NCI-H748 (cell line): ENCODE results near the gene AHRR.
"Not testable (repeated sequence)": the region's sequence is repeated elsewhere in the genome, so short reads cannot be mapped to it uniquely, and the experiment has no call there.

Experiments
- DNase-seq: peaks from one replicate; lab custom pipeline; 2025; ENCODE audit not compliant: unreplicated experiment; lab: John Stamatoyannopoulos, UW

The AHRR gene

DNA sequence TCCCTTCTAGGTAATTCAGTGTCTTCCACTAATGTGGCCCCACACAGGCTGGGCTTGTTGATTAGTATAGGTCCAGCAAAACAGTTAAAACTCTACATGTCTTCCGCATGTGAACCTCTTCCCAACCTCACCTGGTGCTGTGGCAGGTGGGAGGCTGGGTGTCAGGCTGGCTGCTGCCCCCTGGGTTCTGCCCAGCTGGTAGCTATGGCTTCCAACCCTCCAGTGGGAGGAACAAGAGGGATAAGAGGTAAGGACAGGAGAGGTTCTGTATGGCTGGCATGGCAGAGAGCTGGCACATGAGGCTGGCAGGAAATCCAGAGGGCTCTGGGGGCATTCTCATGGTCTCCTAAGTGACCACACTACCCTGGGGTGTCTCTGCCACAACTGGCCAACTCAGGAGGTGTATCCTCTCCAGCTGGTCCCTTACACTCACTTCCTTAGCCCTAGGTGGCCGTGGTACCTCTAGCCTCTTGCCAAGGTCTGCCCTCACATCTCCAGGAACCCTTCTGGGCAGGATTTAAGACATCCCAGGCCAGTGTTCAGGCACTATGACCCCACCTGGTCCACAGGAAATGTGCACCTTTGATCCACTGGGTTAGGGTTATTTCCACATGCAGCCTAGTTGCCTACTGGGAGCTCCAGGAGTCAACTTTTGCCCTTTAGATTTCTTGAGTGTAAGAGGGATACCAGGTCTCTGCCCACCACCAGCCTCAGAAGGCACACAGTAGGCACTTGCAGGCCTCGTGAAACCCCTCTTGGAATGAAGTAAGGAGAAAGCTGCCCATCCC, 41.7 kb downstream of the AHRR start:
- DNase-seq, result no peak

DNA sequence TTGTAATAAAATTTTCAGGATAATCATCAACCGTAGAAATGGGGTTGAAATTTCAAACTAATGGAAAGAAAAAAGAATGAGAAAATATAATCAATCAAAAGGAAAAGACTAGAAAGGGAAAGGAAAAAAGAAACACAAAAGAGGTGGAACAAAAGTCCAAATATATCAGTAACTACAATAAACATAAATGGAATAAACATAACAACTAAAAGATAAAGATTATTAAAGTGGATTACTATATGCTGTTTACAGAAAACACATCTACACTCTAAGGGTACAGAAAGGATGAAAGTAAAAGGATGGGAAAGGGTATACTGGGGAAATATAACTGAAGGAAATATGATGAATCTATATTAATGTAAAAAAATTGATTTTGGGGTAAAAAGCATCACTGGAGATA, 43.0 kb downstream of the AHRR start:
- DNase-seq, result no peak

DNA sequence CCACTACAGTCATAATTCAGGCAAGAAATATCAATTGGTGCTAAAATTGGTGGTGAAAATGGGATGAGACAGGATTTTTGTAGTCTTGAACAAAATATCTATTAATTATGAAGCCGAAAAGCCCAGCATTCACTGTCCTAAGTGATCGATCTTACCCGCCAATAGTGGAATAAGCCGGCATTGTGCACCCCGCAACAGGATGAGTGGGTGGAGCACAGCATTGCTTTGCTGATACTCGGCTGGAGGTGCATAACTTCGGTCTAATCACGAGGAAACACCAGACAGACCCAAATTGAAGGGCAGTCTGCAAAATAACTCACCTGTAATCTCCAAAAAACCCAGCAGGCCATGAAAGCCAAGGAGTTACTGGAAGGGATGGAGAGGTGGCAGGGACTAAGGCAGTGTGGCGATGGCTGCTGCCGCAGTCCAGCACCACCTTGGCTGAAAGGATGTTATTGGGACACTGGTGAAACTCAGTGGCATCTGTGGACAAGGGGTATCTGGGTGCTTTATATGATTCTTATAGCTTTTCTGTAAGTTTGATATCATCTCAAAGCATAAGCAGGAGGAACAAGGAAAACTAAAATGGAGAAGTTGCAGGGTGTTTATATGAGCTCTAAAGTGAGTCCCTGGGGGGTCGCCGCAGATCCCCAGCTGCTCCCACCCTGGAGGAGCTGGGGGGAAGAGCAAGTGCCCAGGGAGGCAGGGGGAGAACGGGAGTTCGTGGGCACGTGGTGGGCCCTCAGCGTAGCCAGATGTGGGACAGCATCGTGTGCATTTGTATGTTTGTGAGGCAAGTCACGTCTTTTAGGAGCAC, 45.2 kb downstream of the AHRR start:
- no peak for DNase-seq

DNA sequence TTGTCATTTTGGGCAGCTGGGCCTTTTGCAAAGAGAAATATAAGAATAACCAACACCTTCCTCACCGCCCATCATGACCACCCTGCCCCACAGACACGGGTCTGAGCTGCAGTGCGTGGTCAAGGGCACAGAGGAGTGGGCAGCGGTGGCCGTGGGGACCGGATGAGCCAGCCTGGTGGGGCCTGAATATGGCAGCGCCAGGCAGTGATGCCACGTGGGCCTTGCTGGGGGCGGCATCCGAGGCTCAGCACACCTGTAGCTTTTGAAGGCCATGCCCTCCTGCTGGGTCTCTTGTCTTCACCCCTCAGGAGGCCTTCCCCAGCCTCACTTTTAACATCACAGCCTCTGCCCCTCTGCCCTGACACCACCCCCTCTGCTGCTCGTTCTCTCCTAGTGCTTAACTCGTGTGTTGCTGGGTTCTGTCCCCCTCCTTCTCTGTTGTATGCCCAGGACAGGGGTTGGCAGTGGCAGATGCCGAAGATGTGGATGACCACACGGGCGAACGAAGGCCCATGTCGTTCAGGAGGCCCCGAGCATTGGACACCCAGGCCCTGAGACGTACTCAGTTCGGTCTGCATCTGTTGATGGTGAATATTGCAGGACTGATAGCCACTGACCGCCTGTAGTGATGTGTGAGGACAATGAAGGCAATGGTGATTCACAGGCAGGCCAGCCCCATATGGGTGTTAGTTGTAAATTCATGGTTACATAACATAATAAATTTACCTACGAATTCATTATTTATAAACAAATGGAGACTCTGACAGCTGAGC, 46.0 kb downstream of the AHRR start:
- DNase-seq, result no peak

DNA sequence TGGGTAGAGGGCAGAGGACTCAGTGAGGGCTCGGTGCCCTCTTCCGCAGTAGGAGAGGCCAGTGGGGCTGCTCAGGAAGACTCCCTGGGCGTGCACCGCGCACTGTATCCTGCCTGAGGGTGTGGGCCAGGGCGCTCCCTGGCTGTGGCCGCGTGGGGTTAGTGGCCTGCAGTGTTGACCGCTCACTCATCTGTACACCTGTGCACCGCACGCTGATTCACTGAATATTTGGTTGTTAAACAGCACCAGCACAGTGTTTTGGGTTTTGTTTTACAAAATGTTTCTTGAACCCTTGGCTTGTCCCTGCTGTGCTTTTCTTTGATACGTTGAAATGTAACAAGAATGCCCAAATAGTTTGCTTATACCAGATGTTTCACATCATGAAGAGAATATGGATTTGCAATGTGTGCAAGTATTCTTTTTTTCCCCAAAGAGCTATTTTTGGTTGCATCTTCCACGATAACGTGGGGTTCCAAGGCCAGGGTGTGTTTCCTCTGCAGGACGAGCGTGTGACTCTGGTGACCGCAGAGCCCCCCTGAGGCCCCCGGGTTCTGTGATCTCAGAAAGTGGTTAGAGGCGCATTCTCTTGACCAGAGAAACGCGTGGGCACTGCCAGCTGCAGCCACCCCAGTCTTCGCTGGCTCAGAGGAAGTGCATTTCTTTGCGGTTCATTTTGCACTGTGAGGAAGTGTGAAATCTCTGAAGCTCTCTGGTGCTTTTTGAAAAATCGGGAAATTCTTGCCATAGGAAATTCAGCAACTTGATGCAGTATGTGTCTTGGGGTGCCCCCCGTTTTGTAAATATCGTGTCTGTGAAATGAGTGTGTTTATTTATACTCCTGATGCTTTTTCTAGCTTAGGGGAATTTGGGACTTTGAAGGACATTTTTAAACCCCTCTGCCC, 46.9 kb downstream of the AHRR start:
- no peak for DNase-seq

DNA sequence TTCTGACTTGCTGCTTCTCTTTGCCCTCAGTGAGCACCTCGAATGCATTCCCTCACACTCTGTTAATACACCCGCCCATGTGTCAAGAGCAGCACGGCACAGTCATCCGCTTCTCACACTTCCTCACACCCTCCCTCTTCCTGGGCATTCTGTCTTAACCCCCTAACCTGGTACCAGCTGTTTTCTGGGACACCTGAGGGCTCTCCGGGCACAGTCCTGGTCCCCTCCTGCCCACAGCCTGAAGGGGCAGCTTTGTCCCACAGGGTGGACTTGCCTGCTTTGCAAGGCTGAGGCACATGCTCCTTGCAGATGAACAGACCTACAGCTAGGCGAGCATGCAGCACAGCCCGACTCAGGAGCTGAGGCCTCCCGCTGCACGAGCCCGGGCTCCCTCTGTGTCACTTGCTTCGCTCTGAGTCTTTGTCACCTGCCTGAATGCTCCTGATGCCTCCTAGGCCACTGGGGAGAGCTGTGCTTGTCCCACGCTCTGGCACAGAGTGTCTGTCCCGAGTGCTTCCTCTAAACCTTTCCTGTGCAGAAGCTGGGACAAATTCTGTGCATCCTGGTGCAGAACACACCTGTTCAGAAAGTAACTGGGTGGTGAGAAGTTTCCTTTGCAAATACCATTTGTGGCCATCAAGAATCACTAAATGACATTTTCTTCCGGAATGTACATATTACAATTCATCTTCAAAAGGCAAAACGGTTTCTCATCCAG, 47.8 kb downstream of the AHRR start:
- DNase-seq, result no peak

DNA sequence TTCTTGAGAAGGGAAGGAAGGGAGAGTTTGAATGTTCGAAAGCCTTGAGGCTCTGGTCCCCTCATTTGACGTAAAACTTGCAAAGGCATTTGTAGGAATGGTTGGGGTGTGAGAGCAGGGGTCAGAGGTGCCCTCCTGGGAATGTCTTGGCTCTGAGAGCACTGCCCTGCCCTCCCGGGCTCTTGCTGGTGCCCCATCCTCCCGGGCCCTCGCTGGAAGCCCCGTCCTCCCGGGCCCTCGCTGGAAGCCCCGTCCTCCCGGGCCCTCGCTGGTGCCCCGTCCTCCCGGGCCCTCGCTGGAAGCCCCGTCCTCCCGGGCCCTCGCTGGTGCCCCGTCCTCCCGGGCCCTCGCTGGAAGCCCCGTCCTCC, 48.3 kb downstream of the AHRR start:
- not testable (repeated sequence) for DNase-seq

DNA sequence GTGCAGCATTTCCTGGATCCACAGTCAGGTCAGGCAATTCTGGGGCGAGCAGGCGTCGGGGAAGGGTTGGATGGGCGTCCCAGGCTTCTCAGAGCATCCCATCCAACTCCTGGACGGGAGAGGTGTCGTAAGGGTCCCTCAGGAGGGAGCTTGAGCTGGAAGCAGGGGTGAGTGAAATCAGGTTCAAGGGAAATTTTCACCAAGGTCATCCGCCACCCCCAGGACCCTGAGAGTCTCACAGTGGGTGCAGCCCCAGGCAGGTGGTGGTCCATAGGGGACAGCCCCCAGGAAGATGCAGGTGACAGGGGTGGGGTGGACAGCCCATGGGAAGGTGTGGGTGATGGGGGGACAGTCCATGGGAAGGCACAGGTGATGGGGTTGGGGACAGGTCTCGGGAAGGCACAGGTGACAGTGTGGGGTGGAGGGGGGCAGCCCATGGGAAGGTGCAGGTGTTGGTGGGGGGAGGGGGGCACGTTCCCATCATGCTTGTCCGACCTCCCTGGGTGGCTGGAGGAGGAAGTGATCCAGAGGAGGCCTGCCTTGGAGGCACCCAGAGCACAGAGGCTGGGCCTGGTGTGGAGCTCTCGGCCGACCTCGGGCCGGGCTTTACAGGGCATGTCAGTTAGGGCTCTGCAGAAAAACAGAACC, 48.9 kb downstream of the AHRR start:
- DNase-seq, result no peak

DNA sequence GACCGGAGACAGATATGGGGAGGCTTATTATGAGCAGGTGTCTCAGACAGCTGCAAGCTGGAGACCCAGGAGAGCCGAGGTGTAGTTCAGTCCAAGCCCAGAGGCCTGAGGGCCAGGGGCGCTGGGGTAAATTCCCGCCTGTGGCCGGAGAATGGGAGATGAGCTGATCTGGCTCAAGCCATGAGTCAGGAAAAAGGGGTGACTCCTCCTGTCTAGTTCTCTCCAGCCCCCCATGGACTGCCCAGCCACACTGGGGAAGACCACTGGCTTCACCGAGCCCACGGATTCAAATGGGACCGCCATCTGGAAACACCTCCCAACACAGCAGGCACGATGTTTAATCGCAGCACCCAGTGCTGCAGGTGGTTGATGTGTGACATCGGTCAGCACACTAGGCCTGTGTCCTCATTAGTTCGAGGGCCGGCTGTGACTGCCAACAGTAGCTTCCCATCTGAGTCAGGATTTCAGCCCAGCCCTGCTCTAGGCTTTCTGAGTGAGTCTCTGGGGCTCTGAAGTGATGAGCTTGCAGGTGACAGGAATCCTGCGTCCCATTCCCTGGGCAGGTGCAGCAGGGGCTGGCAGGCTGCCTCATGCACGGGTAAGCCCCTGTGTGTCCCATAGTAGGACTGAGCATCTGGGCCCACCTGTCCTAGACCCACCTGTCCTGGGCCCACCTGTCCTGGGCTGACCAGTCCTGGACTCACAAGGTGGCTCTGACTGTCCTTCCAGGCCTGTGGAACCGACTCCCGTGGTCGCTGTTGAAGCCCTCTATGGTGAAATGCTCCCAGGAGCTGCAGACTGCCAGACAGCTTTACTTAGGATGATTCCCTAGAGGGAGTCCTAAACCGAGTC, 49.7 kb downstream of the AHRR start:
- DNase-seq, result no peak

DNA sequence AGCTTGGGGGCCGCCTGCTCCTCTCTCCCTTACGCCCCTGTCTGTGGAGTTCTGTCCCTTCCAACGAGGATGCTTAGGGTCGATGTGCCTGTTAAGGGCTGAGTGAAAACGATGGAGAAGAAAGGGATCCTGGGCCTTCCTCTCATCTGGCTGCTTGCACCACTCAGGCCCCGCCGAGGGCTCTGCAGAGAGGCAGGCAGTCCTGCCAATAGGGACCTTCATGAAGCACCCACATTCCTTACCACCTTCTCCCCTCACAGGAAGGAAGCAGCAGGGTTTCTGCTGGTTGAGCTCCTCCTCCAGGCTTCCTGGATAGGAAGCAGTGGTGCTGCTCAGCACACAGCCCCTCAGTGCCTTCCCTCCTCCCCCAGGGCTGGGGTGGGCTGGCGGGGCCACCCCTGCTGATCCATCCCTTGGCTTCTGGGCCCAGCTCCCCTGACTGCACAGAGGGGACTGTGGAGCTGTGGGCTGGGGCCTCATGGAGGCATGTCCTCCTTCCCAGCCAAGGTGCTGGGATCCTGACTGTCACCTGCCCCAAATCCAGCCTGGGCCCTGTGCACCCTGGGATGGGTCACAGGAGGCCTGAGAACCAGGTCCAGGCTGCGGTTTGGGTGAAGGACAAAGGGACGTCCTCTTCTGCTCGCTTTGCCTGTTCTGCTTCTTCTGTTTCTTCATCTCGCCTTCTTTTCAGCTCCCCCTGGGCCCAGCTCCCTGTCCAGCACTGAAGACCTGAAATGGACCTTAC, 50.5 kb downstream of the AHRR start:
- DNase-seq, result no peak

DNA sequence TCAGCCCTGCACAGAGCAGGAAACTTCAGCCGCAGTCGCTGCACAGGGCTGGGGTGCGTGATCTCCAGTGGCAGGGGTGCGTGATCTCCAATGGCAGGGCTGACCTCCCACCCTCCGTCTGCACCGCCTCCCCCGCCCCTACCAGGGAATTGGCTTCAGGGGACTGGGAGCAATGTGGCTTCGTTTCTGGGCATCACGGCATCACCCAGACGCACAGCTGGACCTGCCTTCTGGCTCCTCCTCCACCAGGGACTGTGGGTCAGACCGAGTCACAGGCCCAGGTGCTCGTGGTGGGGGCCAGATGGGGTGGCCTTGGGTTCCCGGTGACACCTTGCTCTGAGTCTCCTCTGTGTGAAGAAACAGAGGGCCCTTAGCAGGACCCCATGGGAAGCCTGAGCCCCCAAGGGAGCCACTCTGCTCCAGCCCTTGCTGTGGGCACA, 51.1 kb downstream of the AHRR start:
- DNase-seq, result no peak

DNA sequence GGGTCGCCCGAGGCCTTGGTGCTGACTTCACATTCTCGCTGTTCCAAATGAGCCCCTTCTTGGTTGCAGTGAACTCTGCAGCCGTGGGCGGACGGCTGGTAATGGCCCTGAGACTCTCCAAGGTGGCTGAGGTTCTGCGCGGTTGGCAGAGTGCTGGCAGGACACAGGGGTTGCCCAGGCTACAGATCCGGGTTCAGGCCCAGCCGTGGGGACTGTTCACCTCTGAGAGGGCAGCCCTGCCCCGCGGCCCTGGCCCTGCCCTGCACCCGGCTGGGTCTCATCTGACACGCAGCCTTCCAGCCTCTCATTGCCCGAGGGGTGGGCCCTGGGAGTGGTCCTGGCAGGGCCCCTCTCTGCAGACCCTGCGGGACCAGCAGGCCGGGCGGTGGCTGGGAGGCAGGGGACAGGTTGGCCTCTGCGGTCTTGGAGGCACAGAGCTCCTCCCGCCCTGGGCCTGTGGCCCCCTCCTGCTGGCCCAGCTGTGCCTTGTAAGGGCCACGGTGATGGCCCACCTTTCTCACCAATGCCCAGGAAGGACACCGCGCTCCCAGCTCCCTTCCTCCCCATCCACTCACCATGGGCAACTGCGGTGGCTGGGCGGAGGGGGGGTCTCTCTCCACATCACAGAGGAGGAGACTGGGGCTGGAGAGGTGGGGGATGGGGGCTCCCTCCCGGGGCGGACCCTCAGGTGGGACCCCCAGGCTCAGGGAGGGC, 51.6 kb downstream of the AHRR start:
- peak; percentile 84 for DNase-seq

DNA sequence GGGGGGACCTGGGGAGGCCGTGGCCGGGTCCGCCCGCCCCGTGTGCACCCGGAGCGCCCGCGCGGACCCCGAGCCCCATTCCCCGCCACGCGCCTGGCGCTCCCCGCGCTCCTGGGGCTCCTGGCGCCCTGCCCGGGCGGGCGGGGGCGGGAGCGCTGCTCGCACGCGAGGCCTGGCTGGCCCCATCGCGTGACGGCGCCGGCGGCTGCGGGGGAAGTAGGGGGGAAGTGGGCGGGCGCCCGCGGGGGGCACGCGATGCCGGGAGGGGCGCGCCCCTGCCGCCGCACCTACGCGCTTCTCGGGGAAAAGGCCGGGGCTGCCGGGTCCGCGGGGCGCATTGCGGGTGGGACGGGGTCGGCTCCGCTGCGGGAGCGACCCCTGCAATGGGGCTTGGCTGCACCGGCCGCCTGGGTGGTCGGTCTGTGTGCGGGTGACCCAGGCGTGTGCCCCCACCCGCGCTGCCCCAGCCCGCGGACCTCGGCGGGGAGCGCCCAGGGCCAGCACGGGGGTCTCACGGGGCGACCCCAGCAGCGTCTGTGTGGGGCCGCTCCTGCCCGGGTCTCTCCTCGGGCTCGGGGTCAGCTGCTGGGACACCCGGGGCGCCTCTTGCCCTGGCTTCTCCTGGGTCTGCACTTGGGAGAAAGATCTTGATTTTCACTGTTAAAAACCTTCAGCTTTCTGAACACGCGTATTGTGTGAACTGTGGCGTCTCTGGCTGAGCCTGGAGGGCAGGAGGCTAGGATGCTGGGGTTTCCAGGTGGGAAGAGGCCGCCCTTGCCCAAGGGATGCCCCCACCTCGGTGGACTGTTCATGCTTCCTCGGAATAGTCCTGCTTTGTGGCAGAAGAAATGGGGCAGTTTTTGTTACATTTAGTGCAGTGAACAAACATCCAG, 52.4 kb downstream of the AHRR start:
- DNase-seq, result peak; percentile 95

DNA sequence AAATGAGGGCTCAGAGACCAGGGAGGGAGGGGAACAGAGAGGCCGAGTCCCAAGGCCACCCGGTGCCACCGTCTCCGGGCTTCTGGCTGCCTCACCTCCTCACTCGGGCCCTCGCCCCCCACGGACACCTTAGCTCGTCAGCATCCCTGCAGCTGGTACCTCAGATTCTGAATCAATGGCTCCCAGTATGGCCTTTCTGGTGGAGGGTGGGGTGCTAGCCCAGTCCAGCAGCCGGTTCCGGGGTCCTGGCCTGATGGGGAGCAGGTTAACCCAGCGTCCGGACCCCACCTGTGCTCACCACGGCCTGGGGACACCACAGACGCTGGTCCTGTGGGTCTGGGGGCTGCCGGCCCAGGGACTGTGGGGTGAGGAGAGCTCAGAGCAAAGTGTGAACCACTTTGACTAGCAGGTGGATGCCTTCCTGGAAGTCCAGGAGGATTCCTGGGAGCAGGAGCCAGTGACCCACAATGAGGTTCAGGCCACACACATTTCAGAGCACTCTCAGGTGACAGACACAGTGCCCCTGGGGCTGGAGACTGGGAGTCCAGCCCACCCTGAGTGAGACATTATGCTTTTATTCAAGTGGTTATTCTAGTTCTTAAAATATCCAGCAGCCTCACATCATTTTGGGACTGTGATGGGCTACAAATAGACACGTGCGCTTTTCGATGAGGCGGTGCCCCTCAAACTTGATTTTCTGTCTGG, 53.3 kb downstream of the AHRR start:
- DNase-seq, result no peak

DNA sequence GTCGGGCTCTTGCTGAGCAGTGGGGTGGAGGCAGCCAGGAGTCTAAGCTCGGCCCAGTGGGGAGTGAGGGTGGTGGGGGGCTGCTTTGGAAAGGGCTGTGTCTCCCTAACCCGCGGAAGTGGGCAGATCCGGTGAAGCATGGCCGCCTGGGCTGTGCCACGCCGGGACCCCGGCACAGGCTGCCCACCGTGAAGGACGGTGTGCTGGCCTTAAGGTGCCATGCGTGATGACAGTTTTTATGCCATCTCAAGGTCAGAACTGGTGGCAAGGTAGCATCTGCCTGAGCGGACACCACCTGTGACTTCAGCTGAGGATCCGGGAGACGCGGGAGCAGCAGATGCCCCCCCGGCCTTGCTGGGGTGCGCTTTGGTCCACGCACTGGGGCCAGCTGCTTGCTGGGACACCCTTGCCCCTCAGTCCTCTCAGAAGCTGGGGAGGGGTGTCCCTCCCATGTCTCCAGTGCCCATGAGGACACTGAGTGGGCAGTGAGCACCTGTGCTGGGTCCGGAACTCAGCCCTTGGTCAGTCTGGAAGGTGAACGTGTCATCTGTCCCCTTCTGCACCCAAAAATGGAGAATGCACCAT, 53.9 kb downstream of the AHRR start:
- no peak for DNase-seq
